ENCODE measurements around the gene GARS1. TPM values are rescaled to one million over a fixed set of nuclear protein-coding genes. Genes with fewer than 3 reads are reported as not detected.

GARS1 gene
- total and polyA plus RNA-seq, 2 experiments from 2014 or later = 313 to 471 TPM

GRCh38 chr7:30616318-30616717, 21.6 kb downstream of the GARS1 start:
- no peak for TF ChIP-seq EZH2 (IDR thresholded peaks at IDR 0.05; ENCODE audit: insufficient read depth, poor library complexity, severe bottlenecking)
- no peak for TF ChIP-seq EZH2phosphoT487 (IDR thresholded peaks at IDR 0.05; ENCODE audit: insufficient read depth, low read depth)
- no peak for DNase-seq

GRCh38 chr7:30617359-30617758, 22.7 kb downstream of the GARS1 start:
- peaks cover 35% of the 10 kb centered on the region; the same call in 1 of the 2 replicates for H4K20me1 ChIP-seq (ENCODE audit: insufficient read depth)
- H3K27me3 ChIP-seq (replicated peaks; ENCODE audit: insufficient read depth) = no peaks in the 10 kb centered on the region
- DNase-seq = no peak
- peaks cover 70% of the 10 kb centered on the region for H3F3A ChIP-seq (ENCODE audit: insufficient read depth)
- peaks cover 100% of the 10 kb centered on the region for H3K79me2 ChIP-seq (ENCODE audit: insufficient read depth)
- 78 to 79% methylated on average over 2 of the region's 2 CpGs for WGBS, 2 experiments (ENCODE audit: low coverage in 1 of 2, low lambda C conversion rate in 2 of 2, missing lambda C conversion rate in 2 of 2)
- H3K4me2 ChIP-seq (ENCODE audit: unreplicated experiment) = no peak overlapping the region
- H3K4me3 ChIP-seq = no peak overlapping the region
- H3K9ac ChIP-seq = no peak overlapping the region
- peaks cover 94% of the 10 kb centered on the region for H3K36me3 ChIP-seq (ENCODE audit: low read depth)
- no peak for TF ChIP-seq EZH2phosphoT487 (IDR thresholded peaks at IDR 0.05; ENCODE audit: insufficient read depth, low read depth)
- no peak for TF ChIP-seq EZH2 (IDR thresholded peaks at IDR 0.05; ENCODE audit: insufficient read depth, poor library complexity, severe bottlenecking)
- H3K4me1 ChIP-seq (ENCODE audit: insufficient read depth) = peaks cover 15% of the 10 kb centered on the region
- H2AFZ ChIP-seq = no peak overlapping the region
- H3K9me2 ChIP-seq (ENCODE audit: insufficient read depth) = no peaks in the 10 kb centered on the region
- H3K27ac ChIP-seq = no peak overlapping the region
- in situ Hi-C loops (cut with MboI) = no loop called here
- no peaks in the 10 kb centered on the region for H3K9me3 ChIP-seq (ENCODE audit: low read depth)

More at GRCh38 chr7:30616318-30616717, 21.6 kb downstream of the GARS1 start:
- H4K20me1 ChIP-seq (ENCODE audit: insufficient read depth) = peaks cover 41% of the 10 kb centered on the region; the same call in 1 of the 2 replicates
- H3K36me3 ChIP-seq (ENCODE audit: low read depth) = peaks cover 94% of the 10 kb centered on the region
- H3K9me3 ChIP-seq (ENCODE audit: low read depth) = no peaks in the 10 kb centered on the region
- no peaks in the 10 kb centered on the region for H3K9me2 ChIP-seq (ENCODE audit: insufficient read depth)
- no peak overlapping the region for H3K4me2 ChIP-seq (ENCODE audit: unreplicated experiment)
- no peak overlapping the region for H2AFZ ChIP-seq
- no peak overlapping the region for H3K9ac ChIP-seq
- H3K27ac ChIP-seq = no peak overlapping the region
- H3K27me3 ChIP-seq (replicated peaks; ENCODE audit: insufficient read depth) = no peaks in the 10 kb centered on the region
- in situ Hi-C loops (cut with MboI) = no loop called here
- WGBS, 2 experiments (ENCODE audit: low coverage in 1 of 2, low lambda C conversion rate in 2 of 2, missing lambda C conversion rate in 2 of 2) = 91 to 98% methylated on average over 4 of the region's 4 CpGs
- H3K4me3 ChIP-seq = no peak overlapping the region
- H3F3A ChIP-seq (ENCODE audit: insufficient read depth) = peaks cover 71% of the 10 kb centered on the region
- H3K4me1 ChIP-seq (ENCODE audit: insufficient read depth) = peaks cover 22% of the 10 kb centered on the region
- peaks cover 100% of the 10 kb centered on the region for H3K79me2 ChIP-seq (ENCODE audit: insufficient read depth)

GRCh38 chr7:30618080-30618676, 23.5 kb downstream of the GARS1 start:
- H3K27me3 ChIP-seq (replicated peaks; ENCODE audit: insufficient read depth) = no peaks in the 10 kb centered on the region
- peaks cover 32% of the 10 kb centered on the region; the same call in 1 of the 2 replicates for H4K20me1 ChIP-seq (ENCODE audit: insufficient read depth)
- H3K36me3 ChIP-seq (ENCODE audit: low read depth) = peaks cover 96% of the 10 kb centered on the region
- H3K9me2 ChIP-seq (ENCODE audit: insufficient read depth) = no peaks in the 10 kb centered on the region
- no peak overlapping the region for H3K9ac ChIP-seq
- no peaks in the 10 kb centered on the region for H3K9me3 ChIP-seq (ENCODE audit: low read depth)
- 92 to 93% methylated on average over 4 of the region's 4 CpGs for WGBS, 2 experiments (ENCODE audit: low coverage in 1 of 2, low lambda C conversion rate in 2 of 2, missing lambda C conversion rate in 2 of 2)
- H3K4me3 ChIP-seq = no peak overlapping the region
- no peak for TF ChIP-seq EZH2 (IDR thresholded peaks at IDR 0.05; ENCODE audit: insufficient read depth, poor library complexity, severe bottlenecking)
- no peak for TF ChIP-seq EZH2phosphoT487 (IDR thresholded peaks at IDR 0.05; ENCODE audit: insufficient read depth, low read depth)
- no peak overlapping the region for H3K27ac ChIP-seq
- peaks cover 9% of the 10 kb centered on the region for H3K4me1 ChIP-seq (ENCODE audit: insufficient read depth)
- H2AFZ ChIP-seq = no peak overlapping the region
- in situ Hi-C loops (cut with MboI) = no loop called here
- DNase-seq = no peak
- H3K4me2 ChIP-seq (ENCODE audit: unreplicated experiment) = no peak overlapping the region
- peaks cover 100% of the 10 kb centered on the region for H3K79me2 ChIP-seq (ENCODE audit: insufficient read depth)
- H3F3A ChIP-seq (ENCODE audit: insufficient read depth) = peaks cover 65% of the 10 kb centered on the region

GRCh38 chr7:30618961-30619360, 24.3 kb downstream of the GARS1 start:
- no peak overlapping the region for H2AFZ ChIP-seq
- H3K79me2 ChIP-seq (ENCODE audit: insufficient read depth) = peaks cover 100% of the 10 kb centered on the region
- no peak overlapping the region for H3K4me3 ChIP-seq
- in situ Hi-C loops (cut with MboI) = no loop called here
- peaks cover 28% of the 10 kb centered on the region; the same call in 1 of the 2 replicates for H4K20me1 ChIP-seq (ENCODE audit: insufficient read depth)
- DNase-seq = no peak
- peaks cover 1% of the 10 kb centered on the region; the same call in 1 of the 2 replicates for H3K4me1 ChIP-seq (ENCODE audit: insufficient read depth)
- H3K27ac ChIP-seq = no peak overlapping the region
- no peaks in the 10 kb centered on the region for H3K27me3 ChIP-seq (replicated peaks; ENCODE audit: insufficient read depth)
- H3K9ac ChIP-seq = no peak overlapping the region
- no peaks in the 10 kb centered on the region for H3K9me2 ChIP-seq (ENCODE audit: insufficient read depth)
- no peak overlapping the region for H3K4me2 ChIP-seq (ENCODE audit: unreplicated experiment)
- H3K9me3 ChIP-seq (ENCODE audit: low read depth) = no peaks in the 10 kb centered on the region
- 100% methylated on average over 1 of the region's 1 CpG for WGBS, 2 experiments (ENCODE audit: low coverage in 1 of 2, low lambda C conversion rate in 2 of 2, missing lambda C conversion rate in 2 of 2)
- peaks cover 96% of the 10 kb centered on the region for H3K36me3 ChIP-seq (ENCODE audit: low read depth)
- peaks cover 65% of the 10 kb centered on the region for H3F3A ChIP-seq (ENCODE audit: insufficient read depth)
- TF ChIP-seq EZH2 (IDR thresholded peaks at IDR 0.05; ENCODE audit: insufficient read depth, poor library complexity, severe bottlenecking) = no peak
- no peak for TF ChIP-seq EZH2phosphoT487 (IDR thresholded peaks at IDR 0.05; ENCODE audit: insufficient read depth, low read depth)
